Neural cell (in vitro differentiated cells): ENCODE results near the gene ITPR3. TPM values are rescaled to one million over a fixed set of nuclear protein-coding genes. Genes with fewer than 3 reads are reported as not detected.
A peak's percentile ranks its signal among the peaks of the same experiment; 100 is the strongest.

Experiments used
- H2AFZ ChIP-seq: fragments of 200-600, 300-800 bp; sonication (generic), shearing (Covaris generic); 2 replicates; pipeline ENCODE4 v1.6.0; 2014; ENCODE audit warnings: low read depth, mild to moderate bottlenecking, antibody characterized with exemption, low read length, moderate library complexity
- H3F3A ChIP-seq: fragments of 200-600 bp; shearing (Covaris generic); 2 replicates; pipeline ENCODE4 v1.6.1; 2016; ENCODE audit warnings: mild to moderate bottlenecking, moderate library complexity, mixed read lengths, antibody characterized with exemption, low read length; ENCODE audit not compliant: insufficient read depth, poor library complexity, severe bottlenecking
- H3K27ac ChIP-seq: fragments of 200-600, 300-800 bp; sonication (generic), shearing (Covaris generic); 2 replicates; pipeline ENCODE4 v1.5.1; 2014; ENCODE audit warnings: mild to moderate bottlenecking, low read length, moderate library complexity
- H3K27me3 ChIP-seq: fragments of 300-800, 200-600 bp; sonication (generic), shearing (Covaris generic); 2 replicates; pipeline ENCODE4 v1.6.0; 2014; ENCODE audit warnings: mild to moderate bottlenecking, low read depth, low read length, moderate library complexity; ENCODE audit not compliant: insufficient read depth
- H3K36me3 ChIP-seq: fragments of 300-800, 200-600 bp; sonication (generic), shearing (Covaris generic); 2 replicates; pipeline ENCODE4 v1.5.1; 2014; ENCODE audit warnings: mild to moderate bottlenecking, antibody characterized with exemption, low read length, moderate library complexity; ENCODE audit not compliant: insufficient read depth
- H3K4me2 ChIP-seq: fragments of 300-800, 200-600 bp; sonication (generic), shearing (Covaris generic); 2 replicates; pipeline ENCODE4 v1.6.0; 2014; ENCODE audit warnings: mild to moderate bottlenecking, low read length
- H3K4me3 ChIP-seq: fragments of 300-800, 200-600 bp; sonication (generic), shearing (Covaris generic); 2 replicates; pipeline ENCODE4 v1.5.1; 2014; ENCODE audit warnings: mild to moderate bottlenecking, low read length, moderate library complexity
- H3K79me2 ChIP-seq: fragments of 200-600 bp; shearing (Covaris generic); replicated peaks from 2 replicates; pipeline ENCODE4 v1.6.0; 2014; ENCODE audit warnings: mild to moderate bottlenecking, low read length, moderate library complexity; ENCODE audit not compliant: insufficient read depth
- H3K9ac ChIP-seq: fragments of 300-800, 200-600 bp; sonication (generic), shearing (Covaris generic); 2 replicates; pipeline ENCODE4 v1.6.1; 2016; ENCODE audit warnings: mild to moderate bottlenecking, low read length, mixed read lengths
- H3K9me2 ChIP-seq: fragments of 200-600 bp; shearing (Covaris generic); 2 replicates; pipeline ENCODE4 v1.6.1; 2016; ENCODE audit warnings: mild to moderate bottlenecking, low read length, mixed read lengths; ENCODE audit not compliant: insufficient read depth
- H3K9me3 ChIP-seq: fragments of 200-600, 300-800 bp; sonication (generic), shearing (Covaris generic); 2 replicates; pipeline ENCODE4 v1.6.1; 2016; ENCODE audit warnings: mild to moderate bottlenecking, mixed run types, low read length, moderate library complexity, mixed read lengths
- H4K20me1 ChIP-seq: fragments of 200-600 bp; shearing (Covaris generic); 2 replicates; pipeline ENCODE4 v1.6.1; 2016; ENCODE audit warnings: mild to moderate bottlenecking, mixed run types; ENCODE audit not compliant: insufficient read depth
- CTCF ChIP-seq: fragments of 450-650 bp; IDR thresholded peaks from 2 replicates; pipeline ENCODE4 v1.5.1; 2014; ENCODE audit warnings: antibody characterized with exemption, mild to moderate bottlenecking, moderate library complexity; ENCODE audit not compliant: poor library complexity, severe bottlenecking
- EP300 ChIP-seq: fragments of 450-650 bp; conservative IDR thresholded peaks from 2 replicates; pipeline ENCODE4 v1.6.1; 2014; ENCODE audit warnings: antibody characterized with exemption, mild to moderate bottlenecking, moderate library complexity; ENCODE audit not compliant: poor library complexity, severe bottlenecking
- EZH2 ChIP-seq: fragments of 200-600, 300-800 bp; shearing (Covaris generic), sonication (generic); IDR thresholded peaks from 2 replicates; pipeline ENCODE4 v1.6.1; 2014; ENCODE audit warnings: antibody characterized with exemption, low read length, borderline replicate concordance, mild to moderate bottlenecking; ENCODE audit not compliant: insufficient read depth, poor library complexity, severe bottlenecking
- MXI1 ChIP-seq: fragments of 450-650 bp; conservative IDR thresholded peaks from 2 replicates; pipeline ENCODE4 v1.6.1; 2014; ENCODE audit warnings: antibody characterized with exemption, mild to moderate bottlenecking; ENCODE audit not compliant: poor library complexity, severe bottlenecking
- POLR2AphosphoS5 ChIP-seq: IDR thresholded peaks from 2 replicates; pipeline ENCODE4 v1.6.1; 2012
- RAD21 ChIP-seq: fragments of 450-650 bp; conservative IDR thresholded peaks from 2 replicates; pipeline ENCODE4 v1.6.1; 2014; ENCODE audit warnings: antibody characterized with exemption, mild to moderate bottlenecking, moderate library complexity
- REST ChIP-seq: IDR thresholded peaks from 2 replicates; pipeline ENCODE4 v1.6.1; 2012; ENCODE audit warnings: borderline replicate concordance
- SMC3 ChIP-seq: fragments of 450-650 bp; conservative IDR thresholded peaks from 2 replicates; pipeline ENCODE4 v1.6.1; 2014; ENCODE audit warnings: antibody characterized with exemption, mild to moderate bottlenecking, moderate library complexity; ENCODE audit not compliant: poor library complexity
- polyA plus RNA-seq: library from polyadenylated mRNA; depleted of rRNA; stranded (reverse); fragments of >200 nt; gene quantifications from 2 replicates; pipeline ENCODE4 v1.2.3, GENCODE V29; 2014

ITPR3 gene
- polyA plus RNA-seq, 1 donor from 2014 or later, result 0.11 TPM

- Histone ChIP-seq H3K9me3 (no peaks in the 10 kb centered on the region), H3K79me2 (no peaks in the 10 kb centered on the region), H2AFZ (no peak overlapping the region), H3K4me2 (no peak overlapping the region), H3K4me3 (no peak overlapping the region), H3K27ac (no peak overlapping the region), H3K9me2 (no peaks in the 10 kb centered on the region), H3K36me3 (no peaks in the 10 kb centered on the region), H3K27me3 (peaks cover 20% of the 10 kb centered on the region), H3K9ac (no peak overlapping the region), H4K20me1 (no peaks in the 10 kb centered on the region), H3F3A (no peaks in the 10 kb centered on the region)
- TF ChIP-seq CTCF (peak; percentile 41), POLR2AphosphoS5 (no peak)
These were observed 11.5 kb downstream of the ITPR3 start for GRCh38 chr6:33632558-33633039.

GRCh38 chr6:33633084-33633461 is 12.0 kb downstream of the ITPR3 start:
- H3K79me2 ChIP-seq, result no peaks in the 10 kb centered on the region
- H2AFZ ChIP-seq, result peak overlapping the region; percentile 21
- peak overlapping the region; percentile 12 for H3K9ac ChIP-seq
- no peaks in the 10 kb centered on the region for H3K36me3 ChIP-seq
- no peak overlapping the region for H3K4me2 ChIP-seq
- H3K27me3 ChIP-seq, result peaks cover 20% of the 10 kb centered on the region
- H3K9me3 ChIP-seq, result no peaks in the 10 kb centered on the region
- H3K27ac ChIP-seq, result no peak overlapping the region
- peak overlapping the region; percentile 60 for H3K4me3 ChIP-seq
- H3F3A ChIP-seq, result no peaks in the 10 kb centered on the region
- no peaks in the 10 kb centered on the region for H4K20me1 ChIP-seq
- H3K9me2 ChIP-seq, result no peaks in the 10 kb centered on the region
- TF ChIP-seq REST (no peak), RAD21 (no peak), MXI1 (no peak), EP300 (no peak), SMC3 (no peak)

- H3K27ac ChIP-seq, result no peak overlapping the region
These were observed 12.5 kb downstream of the ITPR3 start for GRCh38 chr6:33633462-33634158.

More at GRCh38 chr6:33633462-33634158, 12.5 kb downstream of the ITPR3 start:
- H3K9ac ChIP-seq, result peak overlapping the region; percentile 12
- H3F3A ChIP-seq, result no peaks in the 10 kb centered on the region
- H3K4me2 ChIP-seq, result peak overlapping the region; percentile 14
- TF ChIP-seq SMC3, result no peak
- no peak for TF ChIP-seq POLR2AphosphoS5
- no peak for TF ChIP-seq REST
- TF ChIP-seq EZH2, result no peak
- TF ChIP-seq RAD21, result no peak
- no peaks in the 10 kb centered on the region for H4K20me1 ChIP-seq
- H2AFZ ChIP-seq, result peak overlapping the region; percentile 21
- H3K4me3 ChIP-seq, result peak overlapping the region; percentile 63
- peaks cover 20% of the 10 kb centered on the region for H3K27me3 ChIP-seq
- no peaks in the 10 kb centered on the region for H3K9me3 ChIP-seq
- no peaks in the 10 kb centered on the region for H3K36me3 ChIP-seq
- H3K9me2 ChIP-seq, result no peaks in the 10 kb centered on the region
- H3K79me2 ChIP-seq, result no peaks in the 10 kb centered on the region
